CD14-positive monocyte (primary cell): ENCODE measurements around the gene POGLUT2. TPM values are rescaled to one million over a fixed set of nuclear protein-coding genes. Genes with fewer than 3 reads are reported as not detected.

Experiments used
- DNase-seq, 3 donors: peaks; one replicate each; pipeline ENCODE4 v3.0.0-alpha.2; 2011 to 2022
- H2AFZ ChIP-seq: 2 replicates; pipeline ENCODE4 v1.6.0; 2012; ENCODE audit warnings: mild to moderate bottlenecking, low read depth, low read length, inconsistent platforms; ENCODE audit not compliant: insufficient read depth, poor library complexity, severe bottlenecking
- H3K27ac ChIP-seq, 2 donors: 1 replicate in 1 of 2; 2 replicates in 1 of 2; pipeline ENCODE4 v1.5.1; 2012 to 2013; ENCODE audit warnings: low read length in 2 of 2, control low read depth in 1 of 2, inconsistent platforms in 1 of 2, low read depth in 1 of 2, mild to moderate bottlenecking in 1 of 2
- H3K27me3 ChIP-seq, 2 donors: one replicate each; pipeline versions ENCODE4 v1.6.0 to v1.6.1; 2011 to 2013; ENCODE audit warnings: low read length in 2 of 2; ENCODE audit not compliant: control insufficient read depth in 2 of 2, insufficient read depth in 2 of 2
- H3K36me3 ChIP-seq, 2 donors: replicated peaks in 1 of 2; 1 replicate in 1 of 2; 2 replicates in 1 of 2; pipeline versions ENCODE4 v1.5.1 to v1.6.1; 2012 to 2013; ENCODE audit warnings: low read length in 2 of 2, control low read depth in 1 of 2, inconsistent platforms in 1 of 2, mild to moderate bottlenecking in 1 of 2; ENCODE audit not compliant: insufficient read depth in 2 of 2, control insufficient read depth in 1 of 2
- H3K4me1 ChIP-seq, 2 donors: 1 replicate in 1 of 2; 2 replicates in 1 of 2; pipeline versions ENCODE4 v1.5.1 to v1.6.1; 2012 to 2013; ENCODE audit warnings: low read length in 2 of 2, control low read depth in 1 of 2, inconsistent platforms in 1 of 2, mild to moderate bottlenecking in 1 of 2, moderate library complexity in 1 of 2; ENCODE audit not compliant: insufficient read depth in 2 of 2, control insufficient read depth in 1 of 2
- H3K4me2 ChIP-seq: replicated peaks from 2 replicates; pipeline ENCODE3; 2012; ENCODE audit warnings: low read length, moderate library complexity, mild to moderate bottlenecking; ENCODE audit not compliant: poor library complexity, severe bottlenecking; ENCODE audit errors: extremely low read depth
- H3K4me3 ChIP-seq, 3 experiments: fragments of 200-600 bp in 1 of 3; sonication (generic) in 1 of 3; replicated peaks in 1 of 3; 1 replicate in 2 of 3; 2 replicates in 1 of 3; pipeline ENCODE4 v1.5.1; 2011 to 2013; ENCODE audit warnings: low read length in 3 of 3, mild to moderate bottlenecking in 3 of 3, control low read depth in 2 of 3, low read depth in 2 of 3, inconsistent platforms in 1 of 3, moderate library complexity in 1 of 3
- H3K79me2 ChIP-seq: 2 replicates; pipeline ENCODE4 v1.6.0; 2012; ENCODE audit warnings: mild to moderate bottlenecking, control low read depth, inconsistent platforms, low read length, moderate library complexity; ENCODE audit not compliant: insufficient read depth
- H3K9ac ChIP-seq: 2 replicates; pipeline ENCODE4 v1.6.0; 2017; ENCODE audit warnings: low read length, mild to moderate bottlenecking; ENCODE audit not compliant: insufficient read depth, poor library complexity, severe bottlenecking
- H3K9me3 ChIP-seq, 2 donors: replicated peaks in 1 of 2; 1 replicate in 1 of 2; 2 replicates in 1 of 2; pipeline versions ENCODE4 v1.5.1 to v1.6.1; 2012 to 2013; ENCODE audit warnings: low read length in 2 of 2, control low read depth in 1 of 2; ENCODE audit not compliant: control insufficient read depth in 1 of 2, insufficient read depth in 1 of 2
- H4K20me1 ChIP-seq: 2 replicates; pipeline ENCODE4 v1.6.0; 2012; ENCODE audit warnings: mild to moderate bottlenecking, low read length, control low read depth, moderate library complexity; ENCODE audit not compliant: insufficient read depth
- H3K27ac Mint-ChIP-seq, 7 donors: one replicate each; pipeline ENCODE4 v1.8.0; 2020; ENCODE audit warnings: mild to moderate bottlenecking in 7 of 7, mixed read lengths in 7 of 7, moderate library complexity in 6 of 7, inconsistent platforms in 2 of 7
- H3K27me3 Mint-ChIP-seq, 3 donors: one replicate each; pipeline ENCODE4 v1.8.0; 2021 to 2022; ENCODE audit warnings: low read depth in 3 of 3, mild to moderate bottlenecking in 3 of 3, mixed read lengths in 3 of 3, moderate library complexity in 3 of 3, inconsistent platforms in 1 of 3
- H3K36me3 Mint-ChIP-seq, 2 donors: one replicate each; pipeline ENCODE4 v1.8.0; 2020; ENCODE audit warnings: mixed read lengths in 2 of 2, inconsistent platforms in 1 of 2, mild to moderate bottlenecking in 1 of 2
- H3K4me1 Mint-ChIP-seq: one replicate; pipeline ENCODE4 v1.8.0; 2020; ENCODE audit warnings: mild to moderate bottlenecking, mixed read lengths
- H3K4me3 Mint-ChIP-seq, 2 donors: one replicate each; pipeline ENCODE4 v1.8.0; 2020; ENCODE audit warnings: mild to moderate bottlenecking in 2 of 2, mixed read lengths in 2 of 2, moderate library complexity in 1 of 2
- H3K9me3 Mint-ChIP-seq, 7 donors: one replicate each; pipeline ENCODE4 v1.8.0; 2020 to 2022; ENCODE audit warnings: mixed read lengths in 7 of 7, mild to moderate bottlenecking in 6 of 7, moderate library complexity in 6 of 7, inconsistent platforms in 2 of 7
- WGBS: methylation state at CpG from one replicate; pipeline ENCODE4 v1.1.5; 2013; ENCODE audit warnings: missing lambda C conversion rate; ENCODE audit not compliant: insufficient coverage; 5-methylcytosine and 5-hydroxymethylcytosine counted together
- intact Hi-C, 2 donors: fragments of 100-400 bp; cut with micrococcal nuclease; formaldehyde crosslinking; loops; one replicate each; pipeline versions ENCODE4 v1.15.0 to v1.15.1; 2023
- polyA plus RNA-seq, 3 donors: library from polyadenylated mRNA; depleted of rRNA in 1 of 3; unstranded in 2 of 3; stranded (reverse) in 1 of 3; fragments of 300-500 nt in 2 of 3; fragments of >200 nt in 1 of 3; fragmentation: Illumina TruSeq in 2 of 3; gene quantifications; 1 replicate in 2 of 3; 2 replicates in 1 of 3; pipeline ENCODE4 v1.2.3, GENCODE V29; 2012 to 2021
- TF ChIP-seq, protein P1 (sequence below): fragments of 200-600 bp; IDR thresholded peaks from one replicate; pipeline ENCODE4 v1.8.0; 2022; ENCODE audit warnings: antibody characterized with exemption, mild to moderate bottlenecking

POGLUT2 gene
- polyA plus RNA-seq, 3 donors = 0.22 TPM; not detected in 2

DNA sequence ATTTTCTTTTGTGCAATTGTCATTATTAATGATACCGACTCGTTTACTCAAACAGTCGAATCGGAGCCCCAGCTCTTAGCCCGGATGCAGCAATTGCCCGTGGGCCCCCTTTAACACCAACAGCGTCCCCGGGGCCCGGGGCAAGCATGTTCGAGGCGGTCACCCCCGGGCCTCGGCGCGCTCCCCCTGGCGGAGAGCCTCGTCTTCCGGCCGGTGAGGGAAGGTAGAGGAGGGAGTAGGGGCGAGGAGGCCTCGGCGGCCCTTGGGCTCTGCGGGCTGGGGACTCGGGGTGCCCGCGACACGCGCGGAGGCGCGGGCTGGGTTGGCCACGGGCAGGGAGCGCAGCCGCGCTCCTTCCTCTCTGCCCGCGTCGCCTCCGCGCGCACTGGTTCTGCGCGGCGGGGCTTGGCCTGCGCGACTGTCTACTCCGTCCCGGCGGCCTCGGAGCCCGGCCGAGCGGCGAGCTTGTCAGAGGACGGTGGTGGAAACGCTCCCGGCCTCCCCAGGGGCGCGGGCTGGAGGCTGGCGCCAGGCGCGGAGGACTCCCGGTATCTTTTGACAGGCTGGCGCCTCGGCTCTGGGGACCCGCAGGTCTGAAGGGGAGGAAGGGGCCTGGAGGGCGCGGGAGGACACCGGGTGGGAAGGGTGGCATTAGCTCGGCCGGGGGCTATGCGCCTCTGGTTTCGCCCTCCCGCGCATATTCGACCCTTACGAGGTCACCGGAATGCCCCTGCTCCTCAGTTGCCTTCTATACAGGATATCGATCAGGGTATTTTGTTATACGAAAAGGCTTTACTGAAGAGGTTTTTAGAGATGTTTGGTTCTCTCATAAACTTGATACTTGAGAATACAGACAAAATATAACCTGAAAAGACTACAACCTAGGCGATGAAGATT lies 1.6 kb upstream of the POGLUT2 start:
- Histone ChIP-seq H3K79me2 (no peaks in the 10 kb centered on the region), H3K27ac (no peak overlapping the region), H3K27me3 (peaks cover 16 to 31% of the 10 kb centered on the region in 2 donors), H4K20me1 (no peaks in the 10 kb centered on the region), H3K4me2 (peak overlapping the region; percentile 100), H3K9me3 (no peaks in the 10 kb centered on the region), H3K9ac (peak overlapping the region; percentile 65), H3K4me3 (peak overlapping the region; percentile 42 to 81 (median 54)), H2AFZ (peak overlapping the region; percentile 89), H3K4me1 (peaks cover 20 to 29% of the 10 kb centered on the region in 2 donors), H3K36me3 (no peaks in the 10 kb centered on the region)
- intact Hi-C loops = no loop called here
- H3K27ac Mint-ChIP-seq = no peak overlapping the region
- H3K4me3 Mint-ChIP-seq = peak overlapping the region; percentile 83 to 93
- WGBS = 1% methylated on average over 65 of the region's 81 CpGs
- TF ChIP-seq, protein P1, sequence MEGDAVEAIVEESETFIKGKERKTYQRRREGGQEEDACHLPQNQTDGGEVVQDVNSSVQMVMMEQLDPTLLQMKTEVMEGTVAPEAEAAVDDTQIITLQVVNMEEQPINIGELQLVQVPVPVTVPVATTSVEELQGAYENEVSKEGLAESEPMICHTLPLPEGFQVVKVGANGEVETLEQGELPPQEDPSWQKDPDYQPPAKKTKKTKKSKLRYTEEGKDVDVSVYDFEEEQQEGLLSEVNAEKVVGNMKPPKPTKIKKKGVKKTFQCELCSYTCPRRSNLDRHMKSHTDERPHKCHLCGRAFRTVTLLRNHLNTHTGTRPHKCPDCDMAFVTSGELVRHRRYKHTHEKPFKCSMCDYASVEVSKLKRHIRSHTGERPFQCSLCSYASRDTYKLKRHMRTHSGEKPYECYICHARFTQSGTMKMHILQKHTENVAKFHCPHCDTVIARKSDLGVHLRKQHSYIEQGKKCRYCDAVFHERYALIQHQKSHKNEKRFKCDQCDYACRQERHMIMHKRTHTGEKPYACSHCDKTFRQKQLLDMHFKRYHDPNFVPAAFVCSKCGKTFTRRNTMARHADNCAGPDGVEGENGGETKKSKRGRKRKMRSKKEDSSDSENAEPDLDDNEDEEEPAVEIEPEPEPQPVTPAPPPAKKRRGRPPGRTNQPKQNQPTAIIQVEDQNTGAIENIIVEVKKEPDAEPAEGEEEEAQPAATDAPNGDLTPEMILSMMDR = peak; percentile 70
- peaks cover 25% of the 10 kb centered on the region for H3K4me1 Mint-ChIP-seq
- DNase-seq = peak; percentile 53 to 64 (median 54)
- H3K27me3 Mint-ChIP-seq = peaks cover 25 to 34% (median 29%) of the 10 kb centered on the region in 3 donors
- H3K36me3 Mint-ChIP-seq = peaks cover 0 to 4% of the 10 kb centered on the region in 2 donors
- H3K9me3 Mint-ChIP-seq = peaks cover 0 to 4% (median 0%) of the 10 kb centered on the region in 7 donors

DNA sequence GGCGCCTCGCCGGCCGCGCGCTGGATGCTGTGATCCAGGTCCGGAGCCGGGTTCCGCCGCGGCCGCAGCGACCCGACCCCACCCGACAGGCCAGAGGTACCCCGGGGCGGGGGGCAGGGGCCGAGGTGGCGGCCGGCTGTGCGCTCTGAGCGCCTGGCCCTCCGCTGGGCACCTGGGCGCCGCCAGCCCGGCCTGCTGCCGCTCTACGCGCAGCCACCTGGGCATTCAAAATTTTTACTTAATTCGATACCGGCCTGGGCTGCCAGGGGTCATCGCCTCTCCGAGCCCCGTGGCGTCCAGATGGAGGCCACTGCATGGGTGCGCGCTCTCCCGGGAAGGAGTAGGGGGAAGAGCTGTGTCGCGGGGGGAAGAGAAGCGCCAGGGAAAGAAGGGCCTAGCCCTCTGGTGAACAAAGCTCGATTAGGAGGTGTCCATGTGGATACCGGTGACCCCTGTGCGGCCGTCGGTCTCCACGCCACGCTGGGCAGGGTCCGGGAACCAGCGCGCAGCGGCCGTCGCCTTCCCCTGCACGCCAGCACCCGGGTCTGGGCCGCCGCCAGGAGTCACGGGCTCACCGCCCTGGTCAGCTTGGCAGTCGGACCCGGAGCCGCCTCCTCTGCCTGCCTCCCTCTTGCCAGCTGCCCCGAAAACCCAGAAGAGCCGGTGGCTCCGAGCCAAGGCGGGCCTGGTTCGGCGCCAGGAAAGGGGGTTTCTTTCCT lies 809 bp upstream of the POGLUT2 start:
- no peaks in the 10 kb centered on the region for H3K36me3 ChIP-seq
- peaks cover 16 to 31% of the 10 kb centered on the region in 2 donors for H3K27me3 ChIP-seq
- TF ChIP-seq, protein P1 = no peak
- no peak overlapping the region for H3K27ac Mint-ChIP-seq
- no peaks in the 10 kb centered on the region for H3K79me2 ChIP-seq
- DNase-seq = peak in 1 of 3 donors; percentile 3
- peaks cover 25 to 34% (median 34%) of the 10 kb centered on the region in 3 donors for H3K27me3 Mint-ChIP-seq
- no peaks in the 10 kb centered on the region for H3K9me3 ChIP-seq
- H3K36me3 Mint-ChIP-seq = peaks cover 0 to 4% of the 10 kb centered on the region in 2 donors
- H3K27ac ChIP-seq = no peak overlapping the region
- H3K4me3 Mint-ChIP-seq = peak overlapping the region; percentile 83 to 93
- H3K4me1 Mint-ChIP-seq = peaks cover 25% of the 10 kb centered on the region
- intact Hi-C loops = loop anchor here in 1 of 2 donors (10.0 kb wide), 1 partner anchor 115 kb away; no protein-coding TSS in a partner anchor
- peaks cover 20 to 29% of the 10 kb centered on the region in 2 donors for H3K4me1 ChIP-seq
- peak overlapping the region; percentile 40 to 81 (median 54) for H3K4me3 ChIP-seq
- no peaks in the 10 kb centered on the region for H4K20me1 ChIP-seq
- H3K9me3 Mint-ChIP-seq = peaks cover 0 to 4% (median 0%) of the 10 kb centered on the region in 7 donors
- H2AFZ ChIP-seq = peak overlapping the region; percentile 89
- H3K9ac ChIP-seq = peak overlapping the region; percentile 65
- peak overlapping the region; percentile 100 for H3K4me2 ChIP-seq
- WGBS = under 1% methylated on average over 66 of the region's 69 CpGs
